Spinal cord (tissue), 10 donors: ENCODE results near the gene GMPPB. TPM values are rescaled to one million over a fixed set of nuclear protein-coding genes. Genes with fewer than 3 reads are reported as not detected.

Experiments
- DNase-seq, 6 donors: peaks; one replicate each; pipeline versions ENCODE4 v3.0.0 to v3.0.0-alpha.2; 2013 to 2015; ENCODE audit warnings: low spot score in 6 of 6, low read depth in 4 of 6
- H3K27ac ChIP-seq: one replicate; pipeline ENCODE4 v1.5.1; 2013; ENCODE audit warnings: low read depth, low read length, control low read depth
- H3K27me3 ChIP-seq: one replicate; pipeline ENCODE4 v1.6.1; 2013; ENCODE audit warnings: low read length; ENCODE audit not compliant: control insufficient read depth, insufficient read depth
- H3K36me3 ChIP-seq: one replicate; pipeline ENCODE4 v1.6.1; 2013; ENCODE audit warnings: low read length; ENCODE audit not compliant: control insufficient read depth, insufficient read depth
- H3K4me1 ChIP-seq: one replicate; pipeline ENCODE4 v1.6.1; 2013; ENCODE audit warnings: low read length; ENCODE audit not compliant: control insufficient read depth, insufficient read depth
- H3K4me3 ChIP-seq: one replicate; pipeline ENCODE4 v1.5.1; 2013; ENCODE audit warnings: low read depth, low read length, control low read depth
- H3K9me3 ChIP-seq: one replicate; pipeline ENCODE4 v1.6.1; 2013; ENCODE audit warnings: low read length; ENCODE audit not compliant: control insufficient read depth, insufficient read depth
- WGBS: methylation state at CpG from one replicate; pipeline ENCODE4 v1.1.5; 2013; ENCODE audit warnings: missing lambda C conversion rate; ENCODE audit not compliant: insufficient coverage; 5-methylcytosine and 5-hydroxymethylcytosine counted together
- polyA plus RNA-seq, 2 donors: library from polyadenylated mRNA; unstranded; fragments of 120-200 nt; gene quantifications; one replicate each; pipeline ENCODE4 v1.2.1, GENCODE V29; 2013; ENCODE audit not compliant: insufficient read length in 2 of 2
- small RNA-seq: library from RNA; depleted of rRNA; stranded (forward); fragments of <200 nt; gene quantifications from one replicate; pipeline ENCODE3, GENCODE V24; 2014; ENCODE audit warnings: low replicate concordance
- total RNA-seq, 2 donors: library from RNA; depleted of rRNA in 1 of 2; stranded (reverse); fragments of 120-200 nt in 1 of 2; fragments of >200 nt in 1 of 2; gene quantifications; one replicate each; pipeline versions ENCODE4 v1.2.3 to v1.2.4, GENCODE V29; 2013 to 2014
- donor health status: healthy.

GMPPB gene
- total and polyA plus RNA-seq, 4 donors, result 9.7 to 22.3 (median 18.6) TPM

DNA sequence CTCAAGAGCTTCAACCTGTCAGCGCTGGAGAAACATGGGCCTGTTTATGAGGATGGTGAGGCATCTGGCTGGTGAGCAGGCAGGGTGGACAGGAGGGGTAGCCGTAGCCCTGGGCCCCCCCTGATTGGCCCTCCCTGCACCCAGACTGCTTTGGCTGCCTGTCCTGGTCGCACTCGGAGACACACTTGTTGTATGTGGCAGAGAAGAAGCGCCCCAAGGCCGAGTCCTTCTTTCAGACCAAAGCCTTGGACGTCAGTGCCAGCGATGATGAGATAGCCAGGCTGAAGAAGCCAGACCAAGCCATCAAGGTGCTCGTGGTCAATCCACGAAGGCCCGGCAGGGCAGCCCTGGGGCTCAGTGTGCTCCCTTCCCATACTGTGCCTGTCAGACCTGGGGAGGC, 47.8 kb downstream of the GMPPB start:
- no peak for DNase-seq

DNA sequence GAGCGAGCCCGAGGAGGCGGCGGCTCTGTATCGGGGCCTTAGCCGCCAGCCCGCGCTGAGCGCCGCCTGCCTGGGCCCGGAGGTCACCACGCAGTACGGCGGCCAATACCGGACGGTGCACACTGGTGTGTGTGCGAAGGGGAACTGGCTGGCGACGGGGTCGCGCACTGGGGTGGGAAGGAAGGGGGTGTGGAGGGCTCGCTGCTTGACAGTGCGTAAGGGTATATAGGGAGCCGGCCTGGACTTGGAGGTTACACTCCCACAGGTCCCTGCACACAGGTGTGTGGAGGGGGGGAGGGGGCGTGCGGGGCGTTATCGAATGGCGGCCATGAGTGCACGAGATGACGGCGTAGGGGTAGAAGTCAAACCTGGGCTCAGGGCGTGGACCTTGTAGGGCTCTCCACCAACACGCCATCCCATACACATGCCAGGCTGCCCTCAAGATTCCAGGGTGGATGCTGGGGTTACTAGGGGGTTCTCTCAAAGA, 49.2 kb downstream of the GMPPB start:
- DNase-seq, result no peak
- WGBS, result under 1% methylated on average over 25 of the region's 34 CpGs
- Histone ChIP-seq H3K9me3 (no peaks in the 10 kb centered on the region), H3K27me3 (no peaks in the 10 kb centered on the region), H3K36me3 (peaks cover 59% of the 10 kb centered on the region), H3K4me3 (peak overlapping the region; percentile 50), H3K27ac (peak overlapping the region; percentile 87), H3K4me1 (peaks cover 31% of the 10 kb centered on the region)

More for the DNA sequence above, 47.8 kb downstream of the GMPPB start:
- H3K27me3 ChIP-seq, result no peaks in the 10 kb centered on the region
- peaks cover 59% of the 10 kb centered on the region for H3K36me3 ChIP-seq
- no peak overlapping the region for H3K4me3 ChIP-seq
- H3K4me1 ChIP-seq, result peaks cover 31% of the 10 kb centered on the region
- 96% methylated on average over 11 of the region's 11 CpGs for WGBS
- H3K9me3 ChIP-seq, result no peaks in the 10 kb centered on the region
- no peak overlapping the region for H3K27ac ChIP-seq

DNA sequence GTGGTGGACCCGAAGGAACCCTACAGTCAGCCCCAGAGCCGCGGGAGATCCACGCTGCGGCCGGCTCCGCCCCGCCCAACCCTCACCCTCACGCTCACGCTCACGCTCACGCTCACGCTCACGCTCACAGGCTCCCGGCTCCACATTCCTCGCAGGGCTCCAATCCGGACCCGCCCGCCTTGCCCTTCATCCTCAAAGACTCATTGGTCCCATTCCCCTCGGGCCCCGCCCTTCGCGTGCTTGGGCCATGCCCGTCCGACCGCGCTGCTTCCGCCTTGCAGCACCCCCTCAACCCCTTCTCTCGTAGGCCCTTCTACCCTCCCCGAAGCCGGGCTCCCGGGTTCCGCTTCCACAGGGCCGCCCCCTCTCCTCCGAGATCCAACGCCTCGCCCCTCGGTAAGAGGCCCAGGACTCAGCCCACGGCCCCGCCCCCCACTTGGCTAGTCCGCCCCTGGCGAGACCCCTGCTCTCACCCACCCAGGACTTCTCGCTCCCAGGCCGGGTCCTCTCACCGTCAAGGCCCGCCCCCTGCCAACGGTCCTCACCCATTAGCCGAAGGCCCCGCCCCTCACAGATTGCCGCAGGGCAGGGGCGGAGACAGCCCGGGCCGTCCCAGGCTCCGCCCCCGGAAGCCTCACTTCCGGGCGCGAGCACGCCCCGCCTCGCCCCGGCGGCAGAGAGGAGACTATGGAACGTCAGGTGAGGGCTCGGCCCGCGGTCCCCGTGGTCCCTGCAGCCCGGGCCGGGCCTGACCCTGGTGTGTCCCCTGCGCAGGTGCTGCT, 49.8 kb downstream of the GMPPB start, which contains the start of gene APEH:
TSS of gene APEH (plus strand) at position 637 of the 782 bp plus-strand sequence. CDS start at position 688, 51 bp downstream.
- Histone ChIP-seq H3K36me3 (peaks cover 58% of the 10 kb centered on the region), H3K4me1 (peaks cover 31% of the 10 kb centered on the region), H3K27ac (peak within 1 kb of the TSS; percentile 87), H3K27me3 (no peaks in the 10 kb centered on the region), H3K4me3 (peak within 1 kb of the TSS; percentile 50), H3K9me3 (no peaks in the 10 kb centered on the region)
- WGBS, result under 1% methylated on average over 70 of the region's 71 CpGs
- peak; percentile 84 to 98 (median 90) for DNase-seq

DNA sequence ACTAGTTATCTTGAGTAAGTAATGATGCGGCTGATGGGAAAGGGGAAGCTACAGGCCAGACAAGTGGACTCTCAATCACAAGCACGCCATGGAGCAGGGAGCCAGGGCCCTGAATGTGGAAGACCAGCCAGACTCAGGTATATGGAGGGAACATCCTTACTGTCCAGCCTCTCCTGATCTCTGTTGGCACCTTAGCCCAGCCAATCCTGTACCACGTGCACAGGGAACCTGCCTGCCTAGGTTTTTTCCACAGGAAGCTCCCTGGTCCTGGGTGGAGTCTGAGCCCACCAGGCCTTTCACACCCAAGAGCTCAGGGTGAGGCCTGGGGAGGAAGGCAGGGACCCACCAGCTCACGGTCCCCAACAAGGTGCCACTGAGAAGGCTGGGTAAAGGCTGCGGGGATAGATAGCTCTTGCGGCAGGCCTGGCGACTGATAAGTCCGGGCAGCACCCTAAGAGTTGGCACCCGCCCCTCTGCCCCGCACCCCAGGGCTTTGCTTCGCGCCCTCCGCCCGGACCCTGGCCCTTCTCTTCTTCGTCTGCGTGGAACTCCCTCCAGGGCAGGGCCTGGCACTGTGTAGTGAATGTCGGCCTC, 50.5 kb downstream of the GMPPB start:
- H3K27ac ChIP-seq, result peak overlapping the region; percentile 87
- H3K27me3 ChIP-seq, result no peaks in the 10 kb centered on the region
- peak in 1 of 6 donors; percentile 7 for DNase-seq
- peaks cover 57% of the 10 kb centered on the region for H3K36me3 ChIP-seq
- H3K4me3 ChIP-seq, result peak overlapping the region; percentile 50
- H3K4me1 ChIP-seq, result peaks cover 35% of the 10 kb centered on the region
- WGBS, result 18% methylated on average over 17 of the region's 17 CpGs
- H3K9me3 ChIP-seq, result no peaks in the 10 kb centered on the region

DNA sequence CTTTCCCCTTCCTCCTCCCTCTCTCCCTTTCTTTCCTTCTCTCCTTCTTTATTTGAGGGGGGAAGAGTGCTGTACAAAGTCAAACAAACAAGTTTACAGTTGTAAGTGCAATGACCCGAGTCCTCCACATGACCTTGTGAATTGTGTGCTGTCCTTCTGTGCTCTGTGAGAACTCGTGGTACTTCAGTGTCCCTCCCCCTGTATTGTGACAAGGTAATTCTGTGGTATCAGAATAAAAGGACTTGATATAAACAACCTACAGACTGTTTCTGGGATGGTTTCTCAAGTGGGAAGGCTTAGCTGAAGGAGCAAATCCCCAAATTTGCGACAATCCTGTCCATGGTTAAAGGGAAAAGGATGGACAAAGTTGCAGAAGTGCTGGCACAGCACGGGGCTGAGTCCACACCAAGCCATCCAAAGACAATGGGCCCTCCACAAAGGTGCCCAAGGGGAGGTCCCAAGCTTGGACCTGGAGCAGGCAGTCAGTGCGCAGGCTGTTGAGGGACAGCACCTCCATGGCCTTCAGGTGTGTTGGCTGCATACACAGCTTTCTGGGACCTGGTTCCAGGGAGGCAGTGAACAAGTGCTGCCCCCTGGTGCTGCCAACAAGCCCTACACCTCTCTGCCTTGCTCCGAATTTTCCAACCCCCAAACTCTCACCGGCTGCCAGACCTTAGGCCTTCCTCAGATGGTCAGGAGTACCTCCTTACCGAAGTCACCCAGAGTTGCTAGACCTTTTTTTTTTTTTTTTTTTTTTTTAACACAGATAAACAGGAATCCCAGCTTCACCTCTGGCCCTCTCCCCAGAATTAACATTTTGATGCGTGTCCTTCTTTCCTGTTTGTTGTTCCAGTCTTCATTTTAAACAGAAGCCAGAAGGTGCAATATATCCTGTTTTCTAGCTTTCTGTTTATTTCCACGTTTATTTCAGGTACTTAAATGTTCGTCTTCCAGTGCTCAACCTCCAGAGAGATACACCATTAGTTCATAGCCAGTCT, 52.2 kb downstream of the GMPPB start:
- peak; percentile 46 to 88 (median 60) for DNase-seq
- Histone ChIP-seq H3K36me3 (peaks cover 54% of the 10 kb centered on the region), H3K9me3 (no peaks in the 10 kb centered on the region), H3K4me1 (peaks cover 47% of the 10 kb centered on the region), H3K4me3 (no peak overlapping the region), H3K27me3 (no peaks in the 10 kb centered on the region), H3K27ac (no peak overlapping the region)
- 39% methylated on average over 9 of the region's 11 CpGs for WGBS

DNA sequence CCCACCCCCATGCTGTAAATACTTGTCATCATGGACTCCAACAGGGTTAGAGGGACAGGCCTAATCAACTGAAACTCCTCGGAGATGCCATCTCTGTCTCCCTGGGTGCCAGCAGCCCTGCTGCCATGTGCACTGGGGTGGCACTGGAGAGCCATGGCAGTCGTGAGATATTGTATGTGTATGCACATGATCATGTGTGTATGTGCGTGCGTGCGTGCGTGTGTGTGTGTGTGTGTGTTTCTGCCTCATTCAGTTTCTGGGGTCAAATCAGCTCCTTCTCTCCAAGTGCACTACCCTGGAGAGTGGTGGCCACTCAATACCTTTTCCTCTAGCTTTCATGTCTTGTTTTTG, 52.8 kb downstream of the GMPPB start:
- peaks cover 42% of the 10 kb centered on the region for H3K4me1 ChIP-seq
- DNase-seq, result no peak
- H3K36me3 ChIP-seq, result peaks cover 51% of the 10 kb centered on the region
- H3K4me3 ChIP-seq, result no peak overlapping the region
- H3K27ac ChIP-seq, result no peak overlapping the region
- H3K9me3 ChIP-seq, result no peaks in the 10 kb centered on the region
- H3K27me3 ChIP-seq, result no peaks in the 10 kb centered on the region
- WGBS, result 75% methylated on average over 2 of the region's 6 CpGs

Small RNA genes lying within 50 kb of the gene (small RNA-seq; reads per million reads assigned to genes)
- gene AMIGO3 (not detected), gene COX6CP14 (not detected)

Other genes with a start within 250 kb of the GMPPB start
- 10 to 100 TPM in 1 of 2 donors, 1 to 10 TPM in 1; 6.9 to 14.8 TPM for gene BSN, start 169.5 kb downstream of the GMPPB start, total RNA-seq
- 10 to 100 TPM; 17.5 to 19.4 TPM for gene BSN, start 169.5 kb downstream of the GMPPB start, polyA plus RNA-seq
- gene APEH, start 49.6 kb downstream of the GMPPB start, total RNA-seq, result 100 to 1,000 TPM in 1 of 2 donors, 10 to 100 TPM in 1; 68.3 to 100 TPM
- 100 to 1,000 TPM; 109 to 116 TPM for gene APEH, start 49.6 kb downstream of the GMPPB start, polyA plus RNA-seq
- gene MST1, start 34.5 kb downstream of the GMPPB start, total RNA-seq, result 10 to 100 TPM; 10.7 to 31.6 TPM
- 10 to 100 TPM; 56.5 to 62.6 TPM for gene MST1, start 34.5 kb downstream of the GMPPB start, polyA plus RNA-seq
- 10 to 100 TPM; 24.8 to 25.0 TPM for gene RNF123, start 34.4 kb downstream of the GMPPB start, total RNA-seq
- 10 to 100 TPM; 47.1 to 55.9 TPM for gene RNF123, start 34.4 kb downstream of the GMPPB start, polyA plus RNA-seq
- gene AMIGO3, start 4.3 kb downstream of the GMPPB start, total RNA-seq, result under 1 TPM in 1 of 2 donors, not detected in 1; 0.30 TPM
- gene AMIGO3, start 4.3 kb downstream of the GMPPB start, polyA plus RNA-seq, result 1 to 10 TPM; 2.2 to 3.3 TPM
- 10 to 100 TPM; 30.2 to 49.1 TPM for gene IP6K1, start 62.6 kb upstream of the GMPPB start, total RNA-seq
- gene IP6K1, start 62.6 kb upstream of the GMPPB start, polyA plus RNA-seq, result 10 to 100 TPM; 55.7 to 65.9 TPM
- gene CDHR4, start 75.9 kb upstream of the GMPPB start, total RNA-seq, result under 1 TPM; 0.10 to 0.28 TPM
- under 1 TPM; 0.47 to 0.59 TPM for gene CDHR4, start 75.9 kb upstream of the GMPPB start, polyA plus RNA-seq
- 1 to 10 TPM; 5.6 to 7.6 TPM for gene INKA1, start 79.3 kb upstream of the GMPPB start, total RNA-seq
- gene INKA1, start 79.3 kb upstream of the GMPPB start, polyA plus RNA-seq, result 1 to 10 TPM; 6.9 to 7.6 TPM
- gene UBA7, start 90.0 kb upstream of the GMPPB start, total RNA-seq, result 10 to 100 TPM; 16.3 to 42.9 TPM
- 10 to 100 TPM; 26.4 to 30.5 TPM for gene UBA7, start 90.0 kb upstream of the GMPPB start, polyA plus RNA-seq
- 1 to 10 TPM; 2.4 to 5.9 TPM for gene TRAIP, start 132.6 kb upstream of the GMPPB start, total RNA-seq
- gene TRAIP, start 132.6 kb upstream of the GMPPB start, polyA plus RNA-seq, result 1 to 10 TPM; 7.1 to 7.8 TPM
- gene CAMKV, start 146.0 kb upstream of the GMPPB start, total RNA-seq, result 10 to 100 TPM; 17.1 to 54.0 TPM
- gene CAMKV, start 146.0 kb upstream of the GMPPB start, polyA plus RNA-seq, result 100 to 1,000 TPM in 1 of 2 donors, 10 to 100 TPM in 1; 94.3 to 115 TPM
- under 1 TPM; 0.79 to 0.88 TPM for gene MST1R, start 179.9 kb upstream of the GMPPB start, total RNA-seq
- 1 to 10 TPM in 1 of 2 donors, under 1 TPM in 1; 0.63 to 2.5 TPM for gene MST1R, start 179.9 kb upstream of the GMPPB start, polyA plus RNA-seq
- 1 to 10 TPM; 8.0 to 9.7 TPM for gene MON1A, start 205.9 kb upstream of the GMPPB start, total RNA-seq
- 10 to 100 TPM; 21.7 to 25.0 TPM for gene MON1A, start 205.9 kb upstream of the GMPPB start, polyA plus RNA-seq
- gene RBM6, start 216.2 kb upstream of the GMPPB start, total RNA-seq, result 100 to 1,000 TPM in 1 of 2 donors, 10 to 100 TPM in 1; 70.1 to 115 TPM
- 100 to 1,000 TPM; 143 to 175 TPM for gene RBM6, start 216.2 kb upstream of the GMPPB start, polyA plus RNA-seq